ENCODE measurements around the gene B9D2. TPM values are rescaled to one million over a fixed set of nuclear protein-coding genes. Genes with fewer than 3 reads are reported as not detected.

The B9D2 gene
- total and polyA plus RNA-seq, 2 of the 4 experiments (the other 2 are of a cell fraction) = 6.1 to 9.7 TPM

GRCh38 chr19:41398050-41398418, 34.1 kb upstream of the B9D2 start:
- Histone ChIP-seq H2BK20ac (ENCODE audit: low read depth, low read length) (no peak overlapping the region), H3K14ac (replicated peaks; ENCODE audit: low read depth, low read length) (peak overlapping the region; percentile 69), H3K4ac (ENCODE audit: low read depth, low read length) (peak overlapping the region; percentile 54; the same call in 1 of the 2 replicates), H2BK15ac (ENCODE audit: low read depth, low read length) (no peak overlapping the region), H3K27me3 (ENCODE audit: control insufficient read depth, insufficient read depth, low read length) (no peaks in the 10 kb centered on the region), H3K9me1 (ENCODE audit: insufficient read depth, low read length) (peaks cover 9% of the 10 kb centered on the region; the same call in 1 of the 2 replicates), H3K4me3 (ENCODE audit: insufficient read depth, low read depth, low read length) (peak overlapping the region; percentile 79), H3K36me3 (ENCODE audit: control insufficient read depth, insufficient read depth, low read length) (0 out of 2 replicates have a peak, but pooled peaks cover 3% of the 10 kb centered on the region), H3K27ac (ENCODE audit: insufficient read depth, low read length) (peak overlapping the region; percentile 70), H4K20me1 (ENCODE audit: insufficient read depth, low read length) (no peaks in the 10 kb centered on the region), H2AFZ (replicated peaks; ENCODE audit: low read length, poor library complexity) (peak overlapping the region; percentile 89), H3K18ac (ENCODE audit: low read depth, low read length) (no peak overlapping the region), H4K91ac (ENCODE audit: insufficient read depth, low read depth, low read length) (no peak overlapping the region), H3K4me2 (ENCODE audit: low read depth, low read length) (peak overlapping the region; percentile 94), H4K5ac (ENCODE audit: low read depth, low read length) (peak overlapping the region; percentile 71), H3K9ac (ENCODE audit: low read depth, low read length) (peak overlapping the region; percentile 81), H3K79me1 (ENCODE audit: low read depth in 1 of 2, low read length in 2 of 2) (peaks cover 18 to 30% of the 10 kb centered on the region in 2 experiments), H3K4me1 (ENCODE audit: control insufficient read depth, insufficient read depth, low read length) (peaks cover 4% of the 10 kb centered on the region; the same call in 1 of the 2 replicates), H3K56ac (ENCODE audit: extremely low read depth, insufficient read depth, low read length) (peak overlapping the region; percentile 62), H3K23ac (ENCODE audit: low read depth, low read length) (no peak overlapping the region), H3K9me3 (ENCODE audit: control insufficient read depth, insufficient read depth, low read length) (no peaks in the 10 kb centered on the region), H4K8ac (ENCODE audit: low read depth in 2 of 2, low read length in 2 of 2) (peak overlapping the region; percentile 59 to 74; a peak in 3 of 4 replicates), H2AK9ac (replicated peaks; ENCODE audit: low read depth, low read length, poor library complexity) (peak overlapping the region; percentile 87), H2BK5ac (ENCODE audit: low read depth, low read length, poor library complexity, severe bottlenecking) (peak overlapping the region; percentile 93), H2BK120ac (ENCODE audit: low read depth, low read length) (no peak overlapping the region), H2AK5ac (ENCODE audit: low read depth, low read length) (no peak overlapping the region)
- intact Hi-C loops (cut with micrococcal nuclease) = loop anchor here (5.0 kb wide), 1 partner anchor 46 kb away; the partner anchor contains the start of gene TGFB1
- WGBS, 2 experiments (ENCODE audit: extremely low coverage in 2 of 2, insufficient read length in 1 of 2) = no CpG with 5 or more reads among the region's 5 CpGs
- dilution Hi-C loops (cut with HindIII; ENCODE audit: low sequenced_read_pairs, unreplicated experiment) = no loop called here
- in situ Hi-C loops (cut with MboI; ENCODE audit: low sequenced_read_pairs) = no loop called here
- BruUV-seq (replicated peaks) = no TSS peak
- ChIA-PET CTCF (no interaction called here), POLR2A (ENCODE audit: unreplicated experiment) (no interaction called here)
- TF ChIP-seq MAZ (IDR thresholded peaks at IDR 0.05; ENCODE audit: borderline replicate concordance, low read depth, low read length) (no peak), CHD1 (IDR thresholded peaks at IDR 0.05; ENCODE audit: low read depth, low read length) (no peak), MXI1 (IDR thresholded peaks at IDR 0.05; ENCODE audit: borderline replicate concordance, low read depth, low read length) (no peak), RCOR1 (IDR thresholded peaks at IDR 0.05; ENCODE audit: insufficient replicate concordance, low read length) (no peak), POLR2A (IDR thresholded peaks at IDR 0.05; ENCODE audit: low read depth, low read length) (no peak), CTCF (conservative IDR thresholded peaks at IDR 0.05; ENCODE audit: low read depth, low read length) (no peak), CEBPB (IDR thresholded peaks at IDR 0.05; ENCODE audit: low read depth, low read length) (no peak), MAFK (IDR thresholded peaks at IDR 0.05; ENCODE audit: low read depth, low read length) (no peak), BHLHE40 (IDR thresholded peaks at IDR 0.05; ENCODE audit: low read depth, low read length) (no peak), NFE2L2 (IDR thresholded peaks at IDR 0.05; ENCODE audit: low read depth, low read length) (no peak), FOS (IDR thresholded peaks at IDR 0.05; ENCODE audit: low read depth, low read length) (no peak), RFX5 (IDR thresholded peaks at IDR 0.05; ENCODE audit: low read depth, low read length) (no peak), SMC3 (IDR thresholded peaks at IDR 0.05; ENCODE audit: low read depth, low read length) (no peak), USF2 (IDR thresholded peaks at IDR 0.05; ENCODE audit: low read depth, low read length) (no peak)
- TF ChIP-seq, protein P1, sequence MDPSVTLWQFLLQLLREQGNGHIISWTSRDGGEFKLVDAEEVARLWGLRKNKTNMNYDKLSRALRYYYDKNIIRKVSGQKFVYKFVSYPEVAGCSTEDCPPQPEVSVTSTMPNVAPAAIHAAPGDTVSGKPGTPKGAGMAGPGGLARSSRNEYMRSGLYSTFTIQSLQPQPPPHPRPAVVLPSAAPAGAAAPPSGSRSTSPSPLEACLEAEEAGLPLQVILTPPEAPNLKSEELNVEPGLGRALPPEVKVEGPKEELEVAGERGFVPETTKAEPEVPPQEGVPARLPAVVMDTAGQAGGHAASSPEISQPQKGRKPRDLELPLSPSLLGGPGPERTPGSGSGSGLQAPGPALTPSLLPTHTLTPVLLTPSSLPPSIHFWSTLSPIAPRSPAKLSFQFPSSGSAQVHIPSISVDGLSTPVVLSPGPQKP (IDR thresholded peaks at IDR 0.05; ENCODE audit: borderline replicate concordance, low read depth, low read length) = no peak
- no peak for ATAC-seq (ENCODE audit: low read depth)
- no peak for DNase-seq

Data from IMR-90 (cell line).